Adrenal gland (tissue), 5 donors: ENCODE data around the gene STIM2.

Experiments
- CTCF ChIP-seq, 6 experiments: fragments of 450-650 bp in 4 of 6; fragments of 200-600 bp in 2 of 6; sonication (generic) in 1 of 6; IDR thresholded peaks; 1 replicate in 5 of 6; 2 replicates in 1 of 6; pipeline versions ENCODE4 v1.5.1 to v1.8.0; 2016 to 2021; ENCODE audit warnings: antibody characterized with exemption in 6 of 6, mild to moderate bottlenecking in 2 of 6, moderate library complexity in 1 of 6
- POLR2A ChIP-seq, 2 donors: fragments of 450-650 bp; IDR thresholded peaks; one replicate each; pipeline ENCODE4 v1.6.1; 2017; ENCODE audit warnings: antibody characterized with exemption in 2 of 2, mild to moderate bottlenecking in 2 of 2, moderate library complexity in 1 of 2
- donor health status: DM: no; HTN: no; CAD: no.

- TF ChIP-seq CTCF (IDR thresholded peaks at IDR 0.05) (no peak), POLR2A (IDR thresholded peaks at IDR 0.05) (no peak)
Observed at GRCh38 chr4:26870576-26871262, 10.1 kb downstream of the STIM2 start.
